GM12801 (cell line): ENCODE results near the gene HSP90AB1.

Source experiments
- CTCF ChIP-seq: IDR thresholded peaks from one replicate; pipeline ENCODE4 v1.5.1; 2011; ENCODE audit warnings: control low read depth; ENCODE audit not compliant: insufficient read length; ENCODE audit errors: extremely low read depth

Gene HSP90AB1

DNA sequence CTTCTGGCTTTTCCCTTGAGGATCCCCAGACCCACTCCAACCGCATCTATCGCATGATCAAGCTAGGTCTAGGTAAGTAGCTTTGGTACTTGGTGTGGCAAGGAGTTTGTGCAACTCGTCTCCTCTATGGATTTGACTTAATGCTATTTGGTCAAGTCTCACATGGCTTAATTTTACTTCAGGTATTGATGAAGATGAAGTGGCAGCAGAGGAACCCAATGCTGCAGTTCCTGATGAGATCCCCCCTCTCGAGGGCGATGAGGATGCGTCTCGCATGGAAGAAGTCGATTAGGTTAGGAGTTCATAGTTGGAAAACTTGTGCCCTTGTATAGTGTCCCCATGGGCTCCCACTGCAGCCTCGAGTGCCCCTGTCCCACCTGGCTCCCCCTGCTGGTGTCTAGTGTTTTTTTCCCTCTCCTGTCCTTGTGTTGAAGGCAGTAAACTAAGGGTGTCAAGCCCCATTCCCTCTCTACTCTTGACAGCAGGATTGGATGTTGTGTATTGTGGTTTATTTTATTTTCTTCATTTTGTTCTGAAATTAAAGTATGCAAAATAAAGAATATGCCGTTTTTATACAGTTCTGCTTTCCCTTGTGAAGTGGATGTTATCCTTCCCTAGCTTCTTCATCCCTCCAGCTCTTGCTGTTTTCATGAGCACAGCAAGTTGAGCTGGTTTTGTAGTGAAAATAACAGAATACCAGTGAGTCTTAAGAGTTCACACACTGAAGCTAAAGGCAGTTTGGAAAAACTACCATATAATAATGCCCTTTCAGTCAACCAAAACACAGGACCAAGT lies 6.6 kb downstream of the HSP90AB1 start:
- TF ChIP-seq CTCF = no peak

DNA sequence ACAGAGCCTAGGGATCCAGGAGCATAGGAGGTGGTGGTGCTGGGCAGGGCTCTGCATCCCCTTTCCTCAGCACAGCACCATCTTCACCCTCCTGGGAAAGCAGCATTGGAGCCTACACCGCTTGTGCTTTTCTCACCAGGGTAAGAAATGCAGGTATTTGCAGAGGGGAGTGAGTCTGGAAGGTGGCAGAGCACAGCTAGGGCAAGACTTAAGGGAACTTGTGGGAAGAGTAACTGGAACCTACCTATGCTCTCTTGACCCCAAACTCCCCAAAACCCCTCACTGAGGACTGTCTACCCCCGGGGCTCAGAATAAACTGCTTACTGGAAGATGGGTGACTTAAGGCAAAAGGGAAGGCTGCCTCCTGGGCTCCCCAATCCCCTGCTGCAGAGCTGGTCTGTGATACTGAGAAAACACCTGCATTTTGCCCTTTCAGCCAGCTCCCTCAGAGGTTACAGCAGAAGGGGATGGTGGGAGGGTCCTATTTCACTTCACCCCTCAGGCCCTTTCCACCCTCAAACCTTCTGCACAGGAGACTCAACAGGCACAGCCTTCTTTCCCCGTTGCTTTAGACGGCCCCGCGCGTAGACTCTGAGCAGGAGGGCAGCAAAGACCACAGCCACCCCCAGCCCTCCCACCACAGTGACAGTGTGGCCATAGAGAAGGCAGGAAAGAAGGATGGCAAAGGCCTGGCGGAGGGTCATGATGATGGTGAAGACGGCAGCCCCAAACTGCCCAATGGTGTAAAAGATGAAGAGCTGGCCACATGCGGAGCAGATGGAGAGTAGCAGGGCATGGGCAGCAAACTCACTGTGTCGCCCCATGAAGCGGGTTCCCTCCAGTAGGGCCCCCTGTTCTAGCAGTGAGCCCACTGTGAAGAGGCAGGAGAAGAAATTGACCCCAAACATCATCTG lies 7.5 kb downstream of the HSP90AB1 start:
- no peak for TF ChIP-seq CTCF

DNA sequence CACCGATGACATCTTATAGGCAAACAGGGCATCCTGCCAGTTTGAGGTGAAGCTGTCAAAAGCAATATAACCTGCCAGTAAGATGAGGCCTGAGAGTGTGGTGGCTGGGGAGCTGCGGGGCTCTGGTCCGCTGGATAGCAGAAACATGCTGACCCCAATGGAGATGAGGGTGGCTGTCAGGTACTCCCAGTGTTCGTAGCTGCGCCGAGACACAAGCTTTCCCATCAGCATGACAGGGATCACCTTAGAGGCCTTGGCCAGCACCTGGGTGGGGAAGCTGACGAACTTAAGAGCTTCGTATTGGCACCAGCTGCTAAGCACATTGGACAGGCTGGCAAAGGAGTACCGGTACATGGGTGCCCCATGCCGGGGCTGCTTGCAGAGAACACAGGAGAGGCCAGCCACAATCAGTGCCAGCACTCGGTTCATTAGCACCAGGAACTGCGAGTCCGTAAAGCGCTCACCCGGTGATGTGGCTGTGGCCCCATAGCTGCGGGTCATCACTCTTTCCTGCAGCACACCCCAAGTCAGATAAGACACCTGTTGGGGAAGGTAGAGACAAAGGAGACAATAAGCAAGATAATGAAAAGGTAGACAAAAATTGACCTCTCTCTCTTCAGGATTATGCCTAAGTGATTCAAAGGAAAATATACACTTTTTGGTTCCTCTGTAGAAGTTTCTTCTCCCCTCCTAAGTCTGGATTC lies 8.4 kb downstream of the HSP90AB1 start:
- TF ChIP-seq CTCF = no peak

- TF ChIP-seq CTCF = no peak
Observed at GRCh38 chr6:44255871-44256774, 9.2 kb downstream of the HSP90AB1 start.

DNA sequence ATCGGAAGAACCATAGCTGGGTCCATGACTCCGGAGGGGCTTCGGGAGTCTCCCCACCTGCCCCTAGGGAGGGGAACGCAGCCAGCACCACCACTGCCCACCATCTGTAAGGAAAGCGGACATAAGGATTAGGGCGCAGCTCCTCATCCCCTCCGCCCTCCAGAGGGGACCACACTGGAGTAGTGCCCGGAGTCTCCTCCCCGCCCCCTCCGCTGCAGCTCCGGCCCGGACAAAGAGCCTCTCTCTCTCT lies 9.8 kb downstream of the HSP90AB1 start:
- TF ChIP-seq CTCF = no peak

GRCh38 chr6:44257025-44257752 lies 10.3 kb downstream of the HSP90AB1 start, which contains the start of gene SLC35B2:
Gene SLC35B2, minus strand, starts transcription at chr6:44257528. Its CDS starts 118 bp downstream, at chr6:44257410.
- no peak for TF ChIP-seq CTCF
